CD4-positive, CD25-positive, alpha-beta regulatory T cell (primary cell): ENCODE measurements around the gene SEMA3A. TPM values are rescaled to one million over a fixed set of nuclear protein-coding genes. Genes with fewer than 3 reads are reported as not detected.

ENCODE experiments used
- ATAC-seq, 2 donors: fragments of 150-1000 bp; cut with Tn5 transposase; one replicate each; pipeline ENCODE4 v1.10.0; 2021; ENCODE audit warnings: low read depth in 2 of 2, moderate number of reproducible peaks in 2 of 2, moderate library complexity in 1 of 2
- DNase-seq, 3 donors: peaks; one replicate each; pipeline versions ENCODE4 v3.0.0 to v3.0.0-alpha.2; 2012 to 2022; ENCODE audit warnings: mixed read lengths in 1 of 3
- H3K27ac ChIP-seq: one replicate; pipeline ENCODE4 v1.7.0; 2013; ENCODE audit warnings: mild to moderate bottlenecking, low read length; ENCODE audit not compliant: insufficient read depth, poor library complexity, severe bottlenecking
- H3K27me3 ChIP-seq: one replicate; pipeline ENCODE4 v1.7.0; 2013; ENCODE audit warnings: low read length; ENCODE audit not compliant: control insufficient read depth, insufficient read depth
- H3K36me3 ChIP-seq: one replicate; pipeline ENCODE4 v1.7.0; 2013; ENCODE audit warnings: mild to moderate bottlenecking, low read length, moderate library complexity; ENCODE audit not compliant: control insufficient read depth, insufficient read depth
- H3K4me1 ChIP-seq: 2 replicates; pipeline ENCODE4 v1.7.0; 2013; ENCODE audit warnings: mild to moderate bottlenecking, low read length; ENCODE audit not compliant: insufficient read depth, control insufficient read depth, poor library complexity, severe bottlenecking
- H3K4me3 ChIP-seq: one replicate; pipeline ENCODE4 v1.7.0; 2013; ENCODE audit warnings: low read depth, mild to moderate bottlenecking, low read length, moderate library complexity
- H3K9me3 ChIP-seq, 2 experiments: 1 replicate in 1 of 2; 2 replicates in 1 of 2; pipeline ENCODE4 v1.7.0; 2013; ENCODE audit warnings: low read length in 2 of 2, mild to moderate bottlenecking in 1 of 2, moderate library complexity in 1 of 2; ENCODE audit not compliant: control insufficient read depth in 2 of 2
- H3K27ac Mint-ChIP-seq, 3 donors: one replicate each; pipeline ENCODE4 v1.8.0; 2020 to 2022; ENCODE audit warnings: mild to moderate bottlenecking in 3 of 3, mixed read lengths in 3 of 3, moderate library complexity in 2 of 3
- H3K27me3 Mint-ChIP-seq: one replicate; pipeline ENCODE4 v1.8.0; 2022; ENCODE audit warnings: mild to moderate bottlenecking, mixed read lengths
- H3K36me3 Mint-ChIP-seq: one replicate; pipeline ENCODE4 v1.8.0; 2020; ENCODE audit warnings: mixed read lengths
- H3K4me1 Mint-ChIP-seq, 4 donors: one replicate each; pipeline ENCODE4 v1.8.0; 2020 to 2022; ENCODE audit warnings: mixed read lengths in 4 of 4, mild to moderate bottlenecking in 1 of 4
- H3K4me3 Mint-ChIP-seq, 4 donors: one replicate each; pipeline ENCODE4 v1.8.0; 2020 to 2022; ENCODE audit warnings: mild to moderate bottlenecking in 4 of 4, mixed read lengths in 4 of 4, moderate library complexity in 3 of 4
- H3K9me3 Mint-ChIP-seq, 7 donors: one replicate each; pipeline ENCODE4 v1.8.0; 2020 to 2022; ENCODE audit warnings: mixed read lengths in 7 of 7, mild to moderate bottlenecking in 3 of 7, moderate library complexity in 2 of 7
- polyA plus RNA-seq, 4 donors: library from polyadenylated mRNA; unstranded; fragments of 300-500 nt; fragmentation: Illumina TruSeq; gene quantifications; one replicate each; pipeline ENCODE4 v1.2.3, GENCODE V29; 2021
- total RNA-seq: library from RNA; stranded (reverse); gene quantifications from one replicate; pipeline ENCODE4 v1.2.3, GENCODE V29; 2022

The SEMA3A gene
- total and polyA plus RNA-seq, 5 donors from 2014 or later: not detected

DNA sequence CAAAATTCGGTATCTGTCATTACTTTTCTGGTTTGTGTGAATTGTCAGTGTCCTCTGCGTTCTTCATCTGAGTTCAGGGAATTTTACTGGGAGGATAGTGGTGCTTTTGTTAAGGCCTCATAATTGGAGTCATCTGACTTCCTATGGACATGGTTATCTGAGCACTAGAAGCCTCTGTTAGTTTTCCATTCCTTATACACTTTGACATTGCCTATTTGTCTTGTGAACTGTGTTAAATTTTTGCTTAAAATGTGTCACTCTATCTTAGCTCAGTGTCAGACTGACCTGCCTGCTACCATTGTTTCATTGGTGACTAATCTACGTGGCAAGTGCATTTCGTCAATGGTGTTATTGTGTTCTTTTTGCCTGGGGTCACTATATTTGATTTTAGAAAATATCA lies 253.3 kb downstream of the SEMA3A start:
- Histone ChIP-seq H3K9me3 (no peaks in the 10 kb centered on the region), H3K4me3 (no peak overlapping the region), H3K36me3 (no peaks in the 10 kb centered on the region), H3K27ac (no peak overlapping the region), H3K4me1 (no peaks in the 10 kb centered on the region), H3K27me3 (no peaks in the 10 kb centered on the region)
- H3K9me3 Mint-ChIP-seq: peaks cover 0 to 5% (median 2%) of the 10 kb centered on the region in 7 donors
- DNase-seq: no peak
- no peaks in the 10 kb centered on the region for H3K27me3 Mint-ChIP-seq
- H3K27ac Mint-ChIP-seq: no peak overlapping the region
- H3K4me1 Mint-ChIP-seq: no peaks in the 10 kb centered on the region
- ATAC-seq: no peak
- no peaks in the 10 kb centered on the region for H3K36me3 Mint-ChIP-seq
- H3K4me3 Mint-ChIP-seq: no peak overlapping the region

DNA sequence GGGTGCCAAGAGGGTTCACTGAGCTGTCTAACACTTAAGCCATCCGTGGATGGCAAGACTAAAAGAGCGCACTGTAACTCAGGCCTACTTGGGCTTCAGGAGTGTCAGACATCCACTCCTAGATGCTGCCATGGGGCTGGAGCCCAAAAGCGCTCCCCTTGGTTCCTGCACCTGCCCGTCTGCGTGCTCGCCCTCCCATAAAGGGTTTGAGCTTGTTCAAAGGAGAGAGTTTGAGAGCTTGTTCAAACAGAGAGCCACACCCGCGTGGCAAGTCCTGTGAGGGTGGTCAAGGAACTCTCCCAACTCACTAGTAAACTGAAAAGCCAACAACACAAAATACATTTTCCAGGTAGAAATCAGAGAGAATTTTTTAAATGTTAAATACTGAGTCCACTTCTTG lies 256.7 kb downstream of the SEMA3A start:
- Histone ChIP-seq H3K9me3 (no peaks in the 10 kb centered on the region), H3K27me3 (no peaks in the 10 kb centered on the region), H3K4me1 (no peaks in the 10 kb centered on the region), H3K4me3 (no peak overlapping the region), H3K27ac (no peak overlapping the region), H3K36me3 (no peaks in the 10 kb centered on the region)
- no peaks in the 10 kb centered on the region for H3K36me3 Mint-ChIP-seq
- DNase-seq (no peak), ATAC-seq (no peak)
- H3K9me3 Mint-ChIP-seq: peaks cover 0 to 6% (median 2%) of the 10 kb centered on the region in 7 donors
- H3K4me1 Mint-ChIP-seq: no peaks in the 10 kb centered on the region
- H3K27ac Mint-ChIP-seq: no peak overlapping the region
- no peak overlapping the region for H3K4me3 Mint-ChIP-seq
- no peaks in the 10 kb centered on the region for H3K27me3 Mint-ChIP-seq

DNA sequence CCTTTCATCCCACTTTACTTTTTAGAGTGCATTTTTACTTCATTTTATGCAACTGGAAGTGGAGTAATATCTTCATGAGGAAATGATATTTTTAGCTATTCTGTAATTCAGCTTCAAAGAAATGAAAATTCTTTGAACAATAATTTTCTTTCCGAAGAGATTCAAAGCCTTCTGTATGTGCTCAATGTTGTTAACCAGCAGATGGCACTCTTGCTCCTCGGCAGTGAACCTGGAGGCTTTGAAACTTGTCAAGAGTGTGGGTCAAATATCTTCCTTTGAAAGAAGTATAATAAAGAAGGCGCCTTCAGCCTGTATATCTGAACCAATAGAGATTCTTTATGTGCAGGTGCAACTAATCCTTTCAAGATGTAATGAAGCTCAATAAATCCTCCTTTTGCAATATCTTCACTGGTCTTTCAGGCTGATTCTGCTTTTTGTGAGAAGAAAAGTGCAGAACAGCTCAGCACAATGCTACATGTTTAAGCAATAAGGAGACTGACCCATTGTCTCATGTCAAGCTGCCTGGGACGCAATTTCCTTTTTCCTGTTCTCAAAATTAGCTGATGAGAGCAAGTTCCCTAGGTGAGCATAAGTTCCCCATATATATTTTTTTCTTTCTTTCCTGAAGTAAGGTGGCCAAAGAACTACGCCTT lies 258.4 kb downstream of the SEMA3A start:
- Histone ChIP-seq H3K9me3 (no peaks in the 10 kb centered on the region), H3K4me3 (no peak overlapping the region), H3K4me1 (no peaks in the 10 kb centered on the region), H3K36me3 (no peaks in the 10 kb centered on the region), H3K27me3 (no peaks in the 10 kb centered on the region), H3K27ac (no peak overlapping the region)
- peak in 2 of 3 donors; percentile 33 to 61 for DNase-seq
- Mint-ChIP-seq H3K4me1 (no peaks in the 10 kb centered on the region), H3K4me3 (no peak overlapping the region), H3K27ac (peak overlapping the region in 1 of 3 donors; percentile 17), H3K36me3 (no peaks in the 10 kb centered on the region), H3K9me3 (peaks cover 0 to 6% (median 2%) of the 10 kb centered on the region in 7 donors), H3K27me3 (no peaks in the 10 kb centered on the region)
- ATAC-seq: no peak

DNA sequence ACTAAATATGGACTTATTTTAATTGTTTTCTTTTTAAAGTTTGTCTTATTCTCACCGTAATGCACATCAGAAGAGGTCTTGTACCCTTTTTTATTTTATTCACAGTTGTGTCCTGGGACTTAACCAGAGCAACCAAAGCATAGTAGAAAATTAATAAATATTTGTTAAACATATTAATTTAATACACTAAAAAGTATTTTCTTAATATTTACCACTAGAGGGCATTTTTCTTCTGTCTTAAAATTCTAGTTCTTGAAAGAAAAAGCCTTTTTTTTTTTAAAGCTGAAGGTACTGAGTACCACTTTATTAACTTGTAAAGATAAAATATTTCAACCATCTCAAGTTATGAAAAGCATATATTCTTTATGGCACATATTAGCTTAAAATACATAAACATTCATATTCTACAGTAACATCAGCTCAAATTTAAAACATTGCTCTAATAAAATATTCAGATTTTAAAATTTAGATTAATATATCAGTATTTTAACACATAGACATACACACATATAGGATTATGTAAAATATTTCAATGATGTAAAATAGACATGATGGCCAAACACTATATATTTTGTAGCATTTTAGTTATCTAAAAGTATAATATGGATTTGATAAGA lies 260.4 kb downstream of the SEMA3A start:
- Mint-ChIP-seq H3K9me3 (peaks cover 0 to 8% (median 2%) of the 10 kb centered on the region in 7 donors), H3K4me3 (no peak overlapping the region), H3K4me1 (no peaks in the 10 kb centered on the region), H3K36me3 (no peaks in the 10 kb centered on the region), H3K27ac (no peak overlapping the region), H3K27me3 (no peaks in the 10 kb centered on the region)
- H3K36me3 ChIP-seq: no peaks in the 10 kb centered on the region
- no peak overlapping the region for H3K27ac ChIP-seq
- ATAC-seq: no peak
- H3K9me3 ChIP-seq: no peaks in the 10 kb centered on the region
- no peak for DNase-seq
- H3K4me1 ChIP-seq: no peaks in the 10 kb centered on the region
- no peaks in the 10 kb centered on the region for H3K27me3 ChIP-seq
- H3K4me3 ChIP-seq: no peak overlapping the region

DNA sequence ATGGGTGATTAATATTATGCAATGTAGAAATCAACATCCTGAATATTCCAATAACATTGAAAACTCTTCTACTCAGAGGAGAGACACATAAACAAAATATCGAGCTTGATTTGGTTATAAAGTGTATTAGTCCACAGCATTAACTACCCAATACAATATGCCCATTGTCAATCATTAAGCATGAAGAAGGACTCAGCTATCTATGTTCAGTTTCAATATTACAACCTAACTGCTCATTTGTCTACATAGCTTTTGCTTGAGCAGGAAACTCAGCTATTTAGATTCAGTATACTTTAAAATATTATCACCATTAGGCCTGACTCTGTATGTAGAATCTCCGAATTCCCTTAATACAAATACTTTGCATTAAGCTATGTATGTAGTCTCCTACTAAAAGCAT lies 262.6 kb downstream of the SEMA3A start:
- H3K27ac Mint-ChIP-seq: no peak overlapping the region
- H3K4me1 Mint-ChIP-seq: no peaks in the 10 kb centered on the region
- ATAC-seq: no peak
- Histone ChIP-seq H3K36me3 (no peaks in the 10 kb centered on the region), H3K4me3 (no peak overlapping the region), H3K27me3 (no peaks in the 10 kb centered on the region), H3K27ac (no peak overlapping the region), H3K9me3 (no peaks in the 10 kb centered on the region), H3K4me1 (no peaks in the 10 kb centered on the region)
- H3K9me3 Mint-ChIP-seq: peaks cover 0 to 6% (median 2%) of the 10 kb centered on the region in 7 donors
- H3K36me3 Mint-ChIP-seq: no peaks in the 10 kb centered on the region
- DNase-seq: no peak
- H3K4me3 Mint-ChIP-seq: no peak overlapping the region
- no peaks in the 10 kb centered on the region for H3K27me3 Mint-ChIP-seq

DNA sequence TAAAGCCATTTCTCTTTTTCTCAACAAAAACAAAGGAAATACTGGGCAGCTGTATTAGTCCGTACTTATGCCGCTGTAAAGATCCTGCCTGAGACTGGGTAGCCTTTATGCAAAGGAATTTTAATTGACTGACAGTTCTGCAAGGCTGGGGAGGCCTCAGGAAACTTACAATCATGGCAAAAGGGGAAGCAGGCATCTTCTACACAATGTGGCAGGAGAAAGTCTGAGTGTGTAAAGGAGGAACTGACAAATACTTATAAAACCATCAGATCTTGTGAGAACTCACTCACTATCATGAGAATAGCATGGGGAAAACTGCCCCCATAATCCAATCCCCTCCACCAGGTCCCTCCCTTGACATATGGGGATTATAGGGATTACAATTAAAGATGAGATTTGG lies 264.3 kb downstream of the SEMA3A start:
- Mint-ChIP-seq H3K4me1 (no peaks in the 10 kb centered on the region), H3K9me3 (peaks cover 0 to 6% (median 2%) of the 10 kb centered on the region in 7 donors), H3K4me3 (no peak overlapping the region), H3K27me3 (no peaks in the 10 kb centered on the region), H3K36me3 (no peaks in the 10 kb centered on the region), H3K27ac (no peak overlapping the region)
- Histone ChIP-seq H3K27ac (no peak overlapping the region), H3K4me1 (no peaks in the 10 kb centered on the region), H3K27me3 (no peaks in the 10 kb centered on the region), H3K9me3 (no peaks in the 10 kb centered on the region), H3K4me3 (no peak overlapping the region), H3K36me3 (no peaks in the 10 kb centered on the region)
- DNase-seq (no peak), ATAC-seq (no peak)

DNA sequence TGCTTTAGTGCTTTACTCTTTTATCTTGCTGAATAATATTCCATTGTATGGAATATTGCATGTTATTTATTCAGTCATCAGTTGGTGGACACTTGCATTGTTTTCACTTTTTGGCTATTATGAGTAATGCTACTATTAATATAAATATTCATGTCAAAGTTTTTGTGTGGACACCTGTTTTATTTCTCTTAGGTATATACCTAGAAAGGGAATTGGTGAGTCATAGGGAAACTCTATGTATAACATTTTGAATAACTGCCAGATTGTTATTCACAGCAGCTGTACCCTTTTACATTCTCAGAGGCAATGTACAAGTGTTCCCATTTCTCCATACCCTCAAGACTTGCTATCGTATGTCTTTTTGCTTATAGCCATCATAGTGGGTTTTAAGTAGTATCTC lies 268.7 kb downstream of the SEMA3A start:
- DNase-seq (no peak), ATAC-seq (no peak)
- Histone ChIP-seq H3K4me3 (no peak overlapping the region), H3K27me3 (no peaks in the 10 kb centered on the region), H3K9me3 (no peaks in the 10 kb centered on the region), H3K4me1 (no peaks in the 10 kb centered on the region), H3K27ac (no peak overlapping the region), H3K36me3 (no peaks in the 10 kb centered on the region)
- Mint-ChIP-seq H3K27ac (no peak overlapping the region), H3K9me3 (peaks cover 0 to 6% (median 1%) of the 10 kb centered on the region in 7 donors), H3K36me3 (no peaks in the 10 kb centered on the region), H3K27me3 (no peaks in the 10 kb centered on the region), H3K4me1 (no peaks in the 10 kb centered on the region), H3K4me3 (no peak overlapping the region)
